Neuron (in vitro differentiated cells): Measurements from ENCODE around the gene CCNI2.

Experiments used
- H2AFZ ChIP-seq: one replicate; pipeline ENCODE4 v1.6.1; 2013; ENCODE audit warnings: low read depth, mild to moderate bottlenecking, inconsistent platforms, low read length, moderate library complexity
- H3K27me3 ChIP-seq: one replicate; pipeline ENCODE4 v1.6.1; 2013; ENCODE audit warnings: low read length; ENCODE audit not compliant: insufficient read depth
- H3K36me3 ChIP-seq: one replicate; pipeline ENCODE4 v1.6.1; 2013; ENCODE audit warnings: low read length; ENCODE audit not compliant: insufficient read depth
- H3K4me1 ChIP-seq: one replicate; pipeline ENCODE4 v1.6.1; 2013; ENCODE audit warnings: low read length; ENCODE audit not compliant: insufficient read depth
- H3K4me3 ChIP-seq: 2 replicates; pipeline ENCODE4 v1.5.1; 2013; ENCODE audit warnings: mild to moderate bottlenecking, low read length, moderate library complexity
- H3K9me3 ChIP-seq: one replicate; pipeline ENCODE4 v1.6.1; 2013; ENCODE audit warnings: low read length

The CCNI2 gene

DNA sequence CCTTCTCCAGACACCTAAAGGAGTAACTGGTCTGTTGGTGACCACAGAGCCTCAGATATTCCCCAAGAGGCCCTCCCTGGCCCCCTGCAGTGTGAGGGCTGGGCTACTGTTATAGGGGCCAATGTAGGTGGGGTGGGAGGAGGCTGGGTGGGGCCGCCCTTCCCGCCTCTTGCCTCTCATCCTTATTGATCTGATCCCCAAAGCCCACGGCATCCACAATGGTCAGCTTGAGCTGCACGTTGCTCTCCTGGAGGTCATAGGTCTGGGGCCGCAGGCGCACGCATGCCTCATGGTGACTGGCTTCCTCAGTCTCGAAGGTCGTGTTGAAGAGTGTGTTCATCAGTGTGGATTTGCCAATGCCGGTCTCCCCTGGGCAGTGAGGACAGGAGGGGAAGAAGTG is 16.8 kb downstream of the CCNI2 start:
- Histone ChIP-seq H2AFZ (no peak overlapping the region), H3K27me3 (no peaks in the 10 kb centered on the region), H3K36me3 (peaks cover 55% of the 10 kb centered on the region), H3K4me3 (no peak overlapping the region), H3K4me1 (no peaks in the 10 kb centered on the region), H3K9me3 (no peaks in the 10 kb centered on the region)

DNA sequence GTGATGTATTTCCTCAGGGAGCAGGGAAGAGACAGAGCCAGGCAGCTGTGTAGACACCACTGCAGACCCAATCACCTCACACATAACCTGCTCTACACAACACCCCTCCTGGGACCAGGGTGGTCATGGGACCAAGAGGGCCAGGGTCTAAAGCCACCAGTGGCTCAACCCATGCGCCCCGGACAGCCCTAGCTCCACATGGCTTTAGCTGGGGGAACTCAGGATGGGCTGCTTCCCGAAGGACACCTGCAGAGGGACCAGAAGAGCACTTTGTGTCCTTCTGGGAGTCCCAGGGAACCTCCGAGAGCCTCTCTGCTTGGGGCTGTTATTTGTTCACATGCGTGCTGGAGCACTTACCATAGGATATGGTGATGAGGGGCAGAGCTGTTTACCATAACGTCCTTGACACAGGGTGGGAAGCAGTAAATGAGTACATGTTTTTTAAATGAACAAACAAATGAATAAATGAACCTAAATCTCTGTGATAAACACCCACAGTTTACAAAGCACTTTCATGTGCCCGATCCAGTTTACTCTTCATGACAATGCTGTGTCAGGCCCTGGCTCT is 17.5 kb downstream of the CCNI2 start:
- peaks cover 52% of the 10 kb centered on the region for H3K36me3 ChIP-seq
- H2AFZ ChIP-seq = no peak overlapping the region
- no peaks in the 10 kb centered on the region for H3K9me3 ChIP-seq
- H3K27me3 ChIP-seq = no peaks in the 10 kb centered on the region
- no peaks in the 10 kb centered on the region for H3K4me1 ChIP-seq
- H3K4me3 ChIP-seq = no peak overlapping the region

DNA sequence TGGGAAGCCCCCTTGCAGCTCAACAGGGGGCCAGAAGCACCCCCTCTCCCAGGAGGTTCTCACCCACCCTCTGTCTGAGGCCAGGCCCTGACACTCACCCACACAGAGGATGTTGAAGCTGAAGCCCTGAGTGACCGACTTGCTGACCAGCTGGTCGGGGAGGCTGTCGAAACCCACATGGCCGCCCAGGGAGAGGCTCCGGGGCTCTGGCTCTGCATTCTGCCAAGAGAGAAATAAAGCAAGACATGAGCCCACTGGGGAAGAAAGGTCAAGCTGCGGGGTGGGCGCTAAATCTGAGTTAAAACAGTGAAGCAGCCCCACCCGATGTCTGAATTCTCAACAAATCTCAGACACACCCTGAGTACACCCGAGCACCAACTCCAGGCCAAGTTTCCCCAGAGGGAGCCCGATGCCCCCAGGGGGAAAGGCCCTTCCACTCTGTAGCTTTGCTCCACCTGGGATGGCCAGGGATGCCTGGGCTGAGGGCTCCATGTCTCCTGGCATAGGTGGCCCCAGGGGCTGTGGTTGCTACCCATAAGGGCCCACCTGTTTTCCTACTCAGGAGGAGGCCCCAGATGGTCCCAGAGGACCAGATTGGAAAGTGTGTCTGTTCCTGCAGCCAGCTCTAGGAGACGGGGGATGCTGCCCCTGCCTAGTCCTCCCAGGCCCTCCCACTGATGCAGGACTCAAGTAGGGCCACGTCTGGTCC is 18.2 kb downstream of the CCNI2 start:
- no peak overlapping the region for H3K4me3 ChIP-seq
- H3K36me3 ChIP-seq = peaks cover 46% of the 10 kb centered on the region
- no peak overlapping the region for H2AFZ ChIP-seq
- H3K9me3 ChIP-seq = no peaks in the 10 kb centered on the region
- H3K4me1 ChIP-seq = no peaks in the 10 kb centered on the region
- no peaks in the 10 kb centered on the region for H3K27me3 ChIP-seq

DNA sequence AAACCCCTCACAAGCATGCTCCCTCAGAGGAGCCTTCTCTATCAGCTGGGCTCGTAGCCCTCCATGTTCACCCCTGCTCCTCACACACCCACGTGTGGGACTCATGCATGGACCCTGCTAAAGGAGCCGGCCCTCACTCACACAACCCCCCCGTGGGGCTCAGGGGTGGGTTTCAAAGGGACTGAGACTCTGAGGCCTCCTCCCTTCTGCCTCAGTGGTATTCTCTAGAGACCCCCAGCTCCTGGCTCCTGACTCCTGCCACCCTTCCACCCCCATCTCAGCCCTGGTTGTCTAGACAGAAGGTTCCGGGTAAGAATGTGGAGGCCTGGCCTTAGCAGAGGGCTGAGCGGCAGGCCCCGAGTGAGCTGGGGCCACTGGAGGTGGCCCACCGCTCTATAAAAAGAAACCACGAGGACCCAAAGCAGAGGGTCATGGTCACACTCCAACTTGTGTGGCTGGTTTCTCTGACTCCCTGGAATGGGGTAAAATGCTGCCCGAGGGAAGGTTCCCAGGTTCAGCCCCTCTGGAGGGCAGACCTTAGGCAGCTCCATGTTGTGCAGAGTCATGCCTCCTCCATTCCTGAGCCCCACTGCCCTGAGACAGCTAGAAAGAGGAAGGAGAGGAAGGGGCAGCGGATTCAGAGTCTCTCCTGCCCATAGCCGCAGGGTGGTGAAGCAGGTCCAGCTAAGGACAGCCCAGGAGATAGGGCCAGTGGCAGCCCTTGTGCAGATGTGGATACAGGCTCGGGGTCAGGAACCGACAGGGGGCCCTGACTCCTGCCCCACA is 19.0 kb downstream of the CCNI2 start:
- no peaks in the 10 kb centered on the region for H3K4me1 ChIP-seq
- H2AFZ ChIP-seq = no peak overlapping the region
- H3K36me3 ChIP-seq = peaks cover 38% of the 10 kb centered on the region
- H3K9me3 ChIP-seq = no peaks in the 10 kb centered on the region
- no peaks in the 10 kb centered on the region for H3K27me3 ChIP-seq
- H3K4me3 ChIP-seq = no peak overlapping the region

DNA sequence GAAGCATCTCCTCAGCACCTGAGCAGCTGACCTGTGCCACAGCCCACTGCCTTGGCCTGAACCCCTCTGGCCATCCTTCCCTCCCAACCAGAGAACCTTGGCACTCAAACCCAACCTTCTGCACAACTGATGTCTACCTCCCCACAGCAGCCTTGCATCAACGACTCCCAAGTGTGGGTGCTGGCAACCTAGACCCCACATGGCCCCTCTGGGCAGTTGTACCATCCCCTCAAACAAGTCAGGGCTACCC is 19.5 kb downstream of the CCNI2 start:
- H3K4me1 ChIP-seq = no peaks in the 10 kb centered on the region
- H3K4me3 ChIP-seq = no peak overlapping the region
- peaks cover 33% of the 10 kb centered on the region for H3K36me3 ChIP-seq
- H2AFZ ChIP-seq = no peak overlapping the region
- H3K9me3 ChIP-seq = no peaks in the 10 kb centered on the region
- H3K27me3 ChIP-seq = no peaks in the 10 kb centered on the region

DNA sequence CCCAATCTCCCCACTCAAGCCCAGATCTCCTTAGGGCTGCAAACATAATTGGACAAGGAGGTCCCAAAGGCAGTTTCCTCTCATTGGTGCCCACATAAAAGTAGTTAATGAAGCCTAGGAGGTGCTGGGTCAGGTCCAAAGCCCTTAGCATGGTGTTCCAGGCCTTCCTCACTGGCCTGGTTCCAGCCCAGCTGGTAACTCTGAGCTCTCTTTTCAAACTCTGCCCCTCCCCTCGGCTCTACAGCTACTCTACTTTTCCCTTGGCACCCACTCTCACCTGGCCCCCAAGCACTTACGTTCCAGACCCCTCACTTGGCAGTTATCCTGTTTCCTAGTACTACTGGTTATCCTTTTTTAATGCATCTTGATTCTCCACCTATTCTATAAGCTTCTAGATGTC is 19.9 kb downstream of the CCNI2 start:
- no peak overlapping the region for H2AFZ ChIP-seq
- H3K4me3 ChIP-seq = no peak overlapping the region
- H3K27me3 ChIP-seq = no peaks in the 10 kb centered on the region
- no peaks in the 10 kb centered on the region for H3K4me1 ChIP-seq
- peaks cover 29% of the 10 kb centered on the region for H3K36me3 ChIP-seq
- no peaks in the 10 kb centered on the region for H3K9me3 ChIP-seq

DNA sequence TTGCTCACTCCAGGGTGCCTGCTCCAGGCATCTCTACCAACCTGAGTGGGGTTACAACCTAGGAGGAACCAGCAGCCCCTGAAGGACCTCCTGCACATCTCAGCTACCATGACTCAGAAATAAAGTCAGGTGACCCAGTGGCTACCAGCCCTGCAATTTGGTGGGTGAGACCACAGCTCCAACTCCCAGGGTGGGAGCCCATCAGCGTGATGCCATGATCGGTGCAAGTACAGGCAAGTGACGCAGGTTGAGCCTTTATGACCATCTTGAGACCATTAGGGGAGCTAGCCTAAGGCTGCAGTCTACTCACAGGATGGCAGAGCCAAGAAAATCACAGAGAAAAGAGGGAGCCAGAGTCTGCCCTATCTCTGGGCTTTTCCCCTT is 21.3 kb downstream of the CCNI2 start:
- H3K27me3 ChIP-seq = no peaks in the 10 kb centered on the region
- no peaks in the 10 kb centered on the region for H3K9me3 ChIP-seq
- H3K36me3 ChIP-seq = peaks cover 16% of the 10 kb centered on the region
- no peak overlapping the region for H2AFZ ChIP-seq
- H3K4me1 ChIP-seq = no peaks in the 10 kb centered on the region
- H3K4me3 ChIP-seq = no peak overlapping the region

DNA sequence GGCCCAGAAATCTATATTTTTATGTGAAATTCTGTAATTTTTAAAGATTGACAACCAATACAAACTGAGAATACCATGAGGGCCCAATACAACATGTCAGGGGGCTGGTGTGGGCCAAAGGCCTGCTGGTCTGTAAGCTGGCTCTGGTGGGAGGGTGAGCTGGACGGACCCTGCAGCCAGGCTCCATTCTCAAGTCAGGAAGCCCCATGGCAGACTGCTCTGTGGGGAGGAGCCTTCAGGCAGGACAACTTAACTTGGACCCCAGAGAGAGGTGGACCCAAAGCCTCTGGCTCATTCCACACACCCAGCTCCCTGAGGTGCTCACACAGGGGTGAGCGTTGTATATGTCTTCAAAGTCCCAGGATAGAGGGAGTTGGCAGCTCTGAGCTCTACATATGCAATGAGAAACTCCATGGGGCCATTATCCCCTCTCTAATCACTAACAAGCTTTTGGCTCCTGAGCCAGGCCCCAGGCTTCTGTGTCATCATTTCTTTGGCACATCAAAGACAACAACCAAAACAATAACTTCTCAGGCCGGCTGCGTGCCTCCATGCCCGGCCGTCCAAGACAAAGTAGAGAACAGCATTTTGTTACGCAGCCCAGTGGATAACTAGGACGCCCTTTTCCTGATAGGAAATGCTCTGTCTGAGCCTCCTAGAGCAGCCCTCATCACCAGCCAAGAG is 23.4 kb downstream of the CCNI2 start:
- Histone ChIP-seq H3K27me3 (no peaks in the 10 kb centered on the region), H3K9me3 (no peaks in the 10 kb centered on the region), H2AFZ (no peak overlapping the region), H3K36me3 (no peaks in the 10 kb centered on the region), H3K4me3 (no peak overlapping the region), H3K4me1 (peaks cover 9% of the 10 kb centered on the region)

DNA sequence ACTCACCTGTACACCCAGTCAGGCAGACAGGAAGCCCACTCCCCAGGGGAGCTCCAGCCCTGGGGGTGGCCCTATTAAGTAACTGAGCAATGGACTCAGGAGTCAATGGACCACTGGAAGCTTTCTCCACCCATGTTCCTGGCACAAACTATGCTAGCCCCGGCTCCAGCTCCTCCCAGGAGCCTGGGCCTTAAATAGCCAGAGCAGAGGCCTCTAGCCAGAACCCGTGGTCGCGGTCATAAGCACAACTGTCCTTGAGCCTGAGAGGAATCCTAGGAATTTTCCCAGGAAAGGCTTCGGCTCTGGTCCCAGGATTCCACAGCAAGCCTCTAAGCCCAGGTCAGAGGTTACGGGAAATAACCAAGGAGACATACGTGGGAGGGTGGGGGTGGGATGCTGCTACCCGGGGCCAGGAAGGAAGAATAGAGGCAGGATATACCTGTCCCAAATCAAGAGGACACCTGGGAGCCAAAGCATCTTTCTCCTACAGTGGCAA is 24.3 kb downstream of the CCNI2 start:
- Histone ChIP-seq H3K4me1 (peaks cover 14% of the 10 kb centered on the region), H2AFZ (no peak overlapping the region), H3K4me3 (no peak overlapping the region), H3K27me3 (no peaks in the 10 kb centered on the region), H3K36me3 (no peaks in the 10 kb centered on the region), H3K9me3 (no peaks in the 10 kb centered on the region)

DNA sequence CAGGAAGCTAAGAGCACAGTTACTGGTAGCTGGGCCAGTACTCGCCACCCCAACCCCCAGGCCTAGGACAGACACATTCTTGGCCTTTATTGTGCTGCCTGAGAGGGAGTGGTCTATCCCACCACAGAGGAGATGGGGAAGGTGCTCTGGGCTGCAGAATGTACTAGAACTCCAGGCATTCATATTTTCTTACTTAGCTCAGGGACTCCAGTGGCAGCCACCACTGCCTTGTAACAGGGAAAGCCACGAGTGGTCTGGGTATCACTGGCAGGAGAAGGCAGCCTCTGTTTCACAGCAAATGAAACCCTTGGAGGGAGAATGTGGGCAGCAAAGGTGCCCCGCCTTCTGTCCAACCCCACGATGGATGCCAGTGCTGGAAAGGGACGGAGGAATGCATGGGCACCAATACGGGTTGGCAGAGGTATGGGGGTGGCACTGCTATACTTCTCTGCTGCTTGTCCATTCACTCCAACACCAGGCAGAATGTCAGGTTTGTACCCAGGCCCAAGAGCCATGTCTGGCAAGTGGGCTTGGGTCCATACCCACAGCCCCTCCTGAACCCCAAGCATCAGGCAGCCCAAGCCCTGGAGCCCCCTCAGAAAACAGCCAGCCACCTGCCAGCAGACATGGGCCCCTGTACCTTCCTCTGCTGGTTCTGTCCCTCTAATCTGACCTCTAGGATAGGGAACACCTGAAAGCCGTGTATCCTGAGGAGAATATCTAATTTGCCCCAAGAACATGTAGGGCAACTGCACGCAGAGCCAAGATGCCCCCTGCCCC is 25.3 kb downstream of the CCNI2 start:
- Histone ChIP-seq H3K4me1 (peaks cover 14% of the 10 kb centered on the region), H3K27me3 (no peaks in the 10 kb centered on the region), H3K4me3 (no peak overlapping the region), H2AFZ (no peak overlapping the region), H3K36me3 (no peaks in the 10 kb centered on the region), H3K9me3 (no peaks in the 10 kb centered on the region)

DNA sequence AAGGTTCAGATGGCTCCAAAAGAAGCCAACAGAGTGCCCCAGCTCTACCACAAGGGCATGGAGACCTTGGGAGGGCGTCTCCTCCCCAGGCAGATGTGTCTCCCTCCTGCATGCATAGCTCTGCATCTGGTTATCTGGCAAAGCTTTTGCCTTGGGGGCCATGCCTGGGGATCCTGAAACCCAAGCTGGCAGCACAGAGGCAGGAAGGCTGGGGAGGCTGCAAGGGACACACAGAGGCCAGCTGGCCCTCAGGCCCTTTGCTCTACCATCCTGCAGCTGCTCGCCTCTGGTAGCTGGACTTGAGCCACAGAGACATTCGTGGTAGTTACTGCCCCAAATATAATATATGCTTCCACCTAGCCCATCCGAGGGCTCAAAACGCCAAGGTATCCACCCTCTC is 25.9 kb downstream of the CCNI2 start:
- Histone ChIP-seq H3K4me3 (no peak overlapping the region), H2AFZ (no peak overlapping the region), H3K9me3 (no peaks in the 10 kb centered on the region), H3K36me3 (no peaks in the 10 kb centered on the region), H3K4me1 (peaks cover 14% of the 10 kb centered on the region), H3K27me3 (no peaks in the 10 kb centered on the region)

DNA sequence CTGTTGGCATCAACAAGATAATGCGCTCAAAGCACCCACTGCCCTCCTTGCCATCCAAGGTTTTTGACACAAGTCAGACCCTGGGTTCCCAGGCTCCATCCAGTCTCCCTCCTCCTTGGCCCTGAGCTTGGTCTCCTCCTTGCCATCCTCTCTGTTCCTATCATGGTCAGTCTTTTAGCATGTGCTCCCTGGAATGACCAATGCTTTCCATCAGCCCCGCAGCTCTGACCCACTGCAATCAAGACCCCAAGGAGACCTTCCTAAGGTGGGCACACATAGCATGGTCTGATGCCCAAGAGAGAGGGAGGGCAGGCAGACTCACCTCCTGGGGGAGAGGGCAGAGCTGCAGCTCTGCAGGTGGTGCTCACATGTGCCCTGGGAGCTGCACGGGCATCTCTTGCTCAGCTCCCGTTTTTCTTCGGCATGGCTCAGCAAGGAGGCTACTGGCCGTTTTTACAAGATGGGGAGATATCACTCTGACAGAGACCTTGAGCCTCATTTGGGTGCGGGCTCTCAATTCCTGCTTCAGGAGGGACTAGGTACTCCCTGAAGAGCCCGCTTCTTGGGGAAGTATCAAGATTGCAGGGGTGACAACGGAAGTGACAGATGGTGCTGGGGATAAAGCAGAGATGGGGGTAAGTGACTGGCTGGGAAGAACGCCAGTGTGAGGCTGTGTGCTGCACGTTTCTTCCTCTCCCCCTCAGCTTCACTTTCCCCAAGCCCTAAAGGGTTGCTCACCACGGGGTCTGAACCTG is 26.6 kb downstream of the CCNI2 start:
- peaks cover under 1% of the 10 kb centered on the region for H3K27me3 ChIP-seq
- H3K9me3 ChIP-seq = no peaks in the 10 kb centered on the region
- H3K36me3 ChIP-seq = no peaks in the 10 kb centered on the region
- H3K4me3 ChIP-seq = no peak overlapping the region
- H3K4me1 ChIP-seq = peaks cover 14% of the 10 kb centered on the region
- no peak overlapping the region for H2AFZ ChIP-seq
